ENCODE data around the gene CBL. TPM values are rescaled to one million over a fixed set of nuclear protein-coding genes. Genes with fewer than 3 reads are reported as not detected.
A peak's percentile ranks its signal among the peaks of the same experiment; 100 is the strongest.

CBL gene
- polyA plus RNA-seq, 3 donors, result 7.6 to 24.0 (median 23.1) TPM

GRCh38 chr11:119340335-119341221 is 134.4 kb downstream of the CBL start, which contains the start of gene C1QTNF5:
Gene C1QTNF5, minus strand, starts transcription at chr11:119340883. Its CDS starts 486 bp downstream, at chr11:119340397.
- Mint-ChIP-seq H3K27me3 (ENCODE audit: low read depth in 3 of 3) (peaks cover 39 to 61% (median 60%) of the 10 kb centered on the region in 3 donors), H3K9me3 (peaks cover 0 to 11% (median 7%) of the 10 kb centered on the region in 7 donors), H3K27ac (peak within 1 kb of the TSS in 1 of 7 donors; percentile 51), H3K36me3 (peaks cover 21 to 22% of the 10 kb centered on the region in 2 donors), H3K4me1 (peaks cover 28% of the 10 kb centered on the region), H3K4me3 (peak within 1 kb of the TSS in 1 of 2 donors; percentile 85)
- Histone ChIP-seq H3K27ac (ENCODE audit: low read depth in 1 of 2, low read length in 2 of 2) (no peak within 1 kb of the TSS), H3K79me2 (ENCODE audit: insufficient read depth, low read length) (peaks cover 16% of the 10 kb centered on the region), H3K36me3 (replicated peaks in 1 of 2; ENCODE audit: control insufficient read depth in 1 of 2, insufficient read depth in 2 of 2, low read length in 2 of 2) (peaks cover 0 to 10% of the 10 kb centered on the region in 2 donors), H3K4me3 (replicated peaks in 1 of 3; ENCODE audit: low read depth in 2 of 3, low read length in 3 of 3) (peak within 1 kb of the TSS in 1 of 3 experiments; percentile 62), H3K4me2 (replicated peaks; ENCODE audit: extremely low read depth, low read length, poor library complexity, severe bottlenecking) (peak within 1 kb of the TSS; percentile 67), H3K4me1 (ENCODE audit: control insufficient read depth in 1 of 2, insufficient read depth in 2 of 2, low read length in 2 of 2) (peaks cover 21 to 33% of the 10 kb centered on the region in 2 donors), H3K9me3 (replicated peaks in 1 of 2; ENCODE audit: control insufficient read depth in 1 of 2, insufficient read depth in 1 of 2, low read length in 2 of 2) (peaks cover 0 to 16% of the 10 kb centered on the region in 2 donors), H4K20me1 (ENCODE audit: insufficient read depth, low read length) (peaks cover 12% of the 10 kb centered on the region), H2AFZ (ENCODE audit: insufficient read depth, low read depth, low read length, poor library complexity, severe bottlenecking) (peak within 1 kb of the TSS; percentile 68), H3K27me3 (ENCODE audit: control insufficient read depth in 2 of 2, insufficient read depth in 2 of 2, low read length in 2 of 2) (peaks cover 24 to 51% of the 10 kb centered on the region in 2 donors), H3K9ac (ENCODE audit: insufficient read depth, low read length, poor library complexity, severe bottlenecking) (peak within 1 kb of the TSS; percentile 32)
- no peak for TF ChIP-seq CTCF (IDR thresholded peaks at IDR 0.05)
- intact Hi-C loops (cut with micrococcal nuclease), result no loop called here
- WGBS (ENCODE audit: insufficient coverage), result 5% methylated on average over 37 of the region's 53 CpGs
- DNase-seq, result no peak

- Histone ChIP-seq H2AFZ (ENCODE audit: insufficient read depth, low read depth, low read length, poor library complexity, severe bottlenecking) (no peak overlapping the region), H3K9ac (ENCODE audit: insufficient read depth, low read length, poor library complexity, severe bottlenecking) (no peak overlapping the region), H3K4me2 (replicated peaks; ENCODE audit: extremely low read depth, low read length, poor library complexity, severe bottlenecking) (no peak overlapping the region), H3K9me3 (replicated peaks in 1 of 2; ENCODE audit: control insufficient read depth in 1 of 2, insufficient read depth in 1 of 2, low read length in 2 of 2) (peaks cover 0 to 16% of the 10 kb centered on the region in 2 donors), H4K20me1 (ENCODE audit: insufficient read depth, low read length) (peaks cover 12% of the 10 kb centered on the region), H3K4me1 (ENCODE audit: control insufficient read depth in 1 of 2, insufficient read depth in 2 of 2, low read length in 2 of 2) (peaks cover 21 to 29% of the 10 kb centered on the region in 2 donors), H3K36me3 (replicated peaks in 1 of 2; ENCODE audit: control insufficient read depth in 1 of 2, insufficient read depth in 2 of 2, low read length in 2 of 2) (peaks cover 0 to 8% of the 10 kb centered on the region in 2 donors), H3K27me3 (ENCODE audit: control insufficient read depth in 2 of 2, insufficient read depth in 2 of 2, low read length in 2 of 2) (peaks cover 24 to 51% of the 10 kb centered on the region in 2 donors), H3K4me3 (replicated peaks in 1 of 3; ENCODE audit: low read depth in 2 of 3, low read length in 3 of 3) (no peak overlapping the region), H3K27ac (ENCODE audit: low read depth in 1 of 2, low read length in 2 of 2) (no peak overlapping the region), H3K79me2 (ENCODE audit: insufficient read depth, low read length) (peaks cover 8% of the 10 kb centered on the region)
- peak overlapping the region in 1 of 7 donors; percentile 51 for H3K27ac Mint-ChIP-seq
- H3K4me1 Mint-ChIP-seq, result peaks cover 23% of the 10 kb centered on the region
- 13% methylated on average over 11 of the region's 16 CpGs for WGBS (ENCODE audit: insufficient coverage)
- H3K27me3 Mint-ChIP-seq (ENCODE audit: low read depth in 3 of 3), result peaks cover 39 to 63% (median 63%) of the 10 kb centered on the region in 3 donors
- peak in 2 of 3 donors; percentile 23 to 37 for DNase-seq
- intact Hi-C loops (cut with micrococcal nuclease), result no loop called here
- no peak for TF ChIP-seq CTCF (IDR thresholded peaks at IDR 0.05)
- peak overlapping the region in 1 of 2 donors; percentile 85 for H3K4me3 Mint-ChIP-seq
- H3K36me3 Mint-ChIP-seq, result peaks cover 13 to 19% of the 10 kb centered on the region in 2 donors
- peaks cover 0 to 11% (median 7%) of the 10 kb centered on the region in 7 donors for H3K9me3 Mint-ChIP-seq
Measured at GRCh38 chr11:119341222-119342022, 135.3 kb downstream of the CBL start.

Measured in CD14-positive monocyte (primary cell).